H9 (cell line): ENCODE results near the gene TTLL1. TPM values are rescaled to one million over a fixed set of nuclear protein-coding genes. Genes with fewer than 3 reads are reported as not detected.

Experiments
- DNase-seq: peaks from one replicate; pipeline ENCODE4 v3.0.0-alpha.2; 2017
- H2AFZ ChIP-seq: one replicate; pipeline ENCODE4 v1.6.1; 2013; ENCODE audit warnings: mild to moderate bottlenecking, low read length, control low read depth, moderate library complexity
- H2AK5ac ChIP-seq: 2 replicates; pipeline ENCODE4 v1.6.1; 2013; ENCODE audit warnings: low read length, control low read depth, mixed read lengths; ENCODE audit not compliant: insufficient read length
- H2BK120ac ChIP-seq: one replicate; pipeline ENCODE4 v1.6.1; 2013; ENCODE audit warnings: low read depth, mild to moderate bottlenecking, low read length, control low read depth, inconsistent platforms; ENCODE audit not compliant: poor library complexity, severe bottlenecking
- H2BK12ac ChIP-seq: 2 replicates; pipeline ENCODE4 v1.6.1; 2013; ENCODE audit warnings: low read length, control low read depth, mixed read lengths, low read depth; ENCODE audit not compliant: insufficient read length
- H2BK15ac ChIP-seq: 2 replicates; pipeline ENCODE4 v1.6.1; 2013; ENCODE audit warnings: low read depth, low read length, control low read depth
- H2BK20ac ChIP-seq: one replicate; pipeline ENCODE4 v1.6.1; 2013; ENCODE audit warnings: low read depth, mild to moderate bottlenecking, low read length, control low read depth, inconsistent platforms; ENCODE audit not compliant: poor library complexity, severe bottlenecking
- H2BK5ac ChIP-seq: 2 replicates; pipeline ENCODE4 v1.6.1; 2013; ENCODE audit warnings: low read length, control low read depth, mixed read lengths; ENCODE audit not compliant: insufficient read length
- H3K14ac ChIP-seq: 2 replicates; pipeline ENCODE4 v1.6.1; 2013; ENCODE audit warnings: low read length, control low read depth; ENCODE audit not compliant: insufficient read depth
- H3K18ac ChIP-seq: 2 replicates; pipeline ENCODE4 v1.6.1; 2013; ENCODE audit warnings: low read depth, mild to moderate bottlenecking, mixed read lengths, low read length, control low read depth; ENCODE audit not compliant: insufficient read length
- H3K23ac ChIP-seq: 2 replicates; pipeline ENCODE4 v1.6.1; 2013; ENCODE audit warnings: low read length, control low read depth, mixed read lengths, low read depth; ENCODE audit not compliant: insufficient read length
- H3K23me2 ChIP-seq: 2 replicates; pipeline ENCODE4 v1.6.1; 2013; ENCODE audit warnings: low read depth, mild to moderate bottlenecking, mixed read lengths, low read length, control low read depth; ENCODE audit not compliant: insufficient read length, poor library complexity, severe bottlenecking
- H3K27ac ChIP-seq: 2 replicates; pipeline ENCODE4 v1.5.1; 2013; ENCODE audit warnings: low read length, control low read depth, mixed read lengths, low read depth; ENCODE audit not compliant: insufficient read length
- H3K27me3 ChIP-seq: 2 replicates; pipeline ENCODE4 v1.6.1; 2013; ENCODE audit warnings: low read length, control low read depth, inconsistent platforms; ENCODE audit not compliant: insufficient read depth
- H3K4ac ChIP-seq: 2 replicates; pipeline ENCODE4 v1.6.1; 2013; ENCODE audit warnings: low read depth, mild to moderate bottlenecking, control low read depth, inconsistent platforms, low read length, moderate library complexity
- H3K4me1 ChIP-seq: 2 replicates; pipeline ENCODE4 v1.6.1; 2013; ENCODE audit warnings: low read length, control low read depth, inconsistent platforms; ENCODE audit not compliant: insufficient read depth
- H3K4me2 ChIP-seq: 2 replicates; pipeline ENCODE4 v1.6.1; 2013; ENCODE audit warnings: low read length, control low read depth, mixed read lengths; ENCODE audit not compliant: insufficient read length, insufficient read depth
- H3K56ac ChIP-seq: 2 replicates; pipeline ENCODE4 v1.6.1; 2013; ENCODE audit warnings: low read depth, mild to moderate bottlenecking, mixed read lengths, low read length, control low read depth; ENCODE audit not compliant: insufficient read length
- H3K79me1 ChIP-seq: 2 replicates; pipeline ENCODE4 v1.6.1; 2013; ENCODE audit warnings: low read depth, mild to moderate bottlenecking, moderate library complexity, low read length, control low read depth, inconsistent platforms; ENCODE audit not compliant: insufficient read depth, poor library complexity, severe bottlenecking
- H3K79me2 ChIP-seq: 2 replicates; pipeline ENCODE4 v1.6.1; 2013; ENCODE audit warnings: low read length, control low read depth, inconsistent platforms; ENCODE audit not compliant: insufficient read depth
- H3K9ac ChIP-seq: 2 replicates; pipeline ENCODE4 v1.6.1; 2013; ENCODE audit warnings: low read length, control low read depth, mixed read lengths; ENCODE audit not compliant: insufficient read length; ENCODE audit errors: extremely low read depth
- H3K9me3 ChIP-seq: one replicate; pipeline ENCODE4 v1.6.1; 2013; ENCODE audit warnings: low read depth, low read length, inconsistent platforms; ENCODE audit not compliant: control insufficient read depth
- H3T11ph ChIP-seq: one replicate; pipeline ENCODE4 v1.6.1; 2013; ENCODE audit warnings: mild to moderate bottlenecking, low read length, control low read depth, inconsistent platforms
- H4K20me1 ChIP-seq: one replicate; pipeline ENCODE4 v1.6.1; 2013; ENCODE audit not compliant: control insufficient read depth, insufficient read length, insufficient read depth
- H4K5ac ChIP-seq: 2 replicates; pipeline ENCODE4 v1.6.1; 2013; ENCODE audit warnings: low read depth, mild to moderate bottlenecking, mixed read lengths, low read length, control low read depth; ENCODE audit not compliant: insufficient read length
- H4K8ac ChIP-seq: replicated peaks from 2 replicates; pipeline ENCODE4 v1.6.1; 2013; ENCODE audit warnings: low read length, control low read depth, mixed read lengths, low read depth; ENCODE audit not compliant: insufficient read length
- H4K91ac ChIP-seq: 2 replicates; pipeline ENCODE4 v1.6.1; 2013; ENCODE audit warnings: low read depth, mild to moderate bottlenecking, moderate library complexity, mixed read lengths, low read length, control low read depth; ENCODE audit not compliant: insufficient read length
- H3K27ac Mint-ChIP-seq, 3 experiments: 2 replicates in 2 of 3; 3 replicates in 1 of 3; pipeline ENCODE4 v1.8.0; 2020 to 2021; ENCODE audit warnings: mixed read lengths in 3 of 3, mild to moderate bottlenecking in 1 of 3, moderate library complexity in 1 of 3
- H3K27me3 Mint-ChIP-seq: 2 replicates; pipeline ENCODE4 v1.8.0; 2021; ENCODE audit warnings: low read depth, mild to moderate bottlenecking, moderate library complexity, mixed read lengths
- H3K36me3 Mint-ChIP-seq, 3 experiments: 2 replicates in 2 of 3; 3 replicates in 1 of 3; pipeline ENCODE4 v1.8.0; 2020 to 2021; ENCODE audit warnings: low read depth in 3 of 3, mixed read lengths in 3 of 3; ENCODE audit not compliant: insufficient read depth in 1 of 3
- H3K4me1 Mint-ChIP-seq, 2 experiments: 2 replicates each; pipeline ENCODE4 v1.8.0; 2020; ENCODE audit warnings: mixed read lengths in 2 of 2
- H3K4me3 Mint-ChIP-seq, 2 experiments: 2 replicates in 1 of 2; 3 replicates in 1 of 2; pipeline ENCODE4 v1.8.0; 2020 to 2021; ENCODE audit warnings: mild to moderate bottlenecking in 2 of 2, mixed read lengths in 2 of 2, moderate library complexity in 1 of 2
- H3K9me3 Mint-ChIP-seq, 2 experiments: 2 replicates in 1 of 2; 3 replicates in 1 of 2; pipeline ENCODE4 v1.8.0; 2020; ENCODE audit warnings: mild to moderate bottlenecking in 2 of 2, mixed read lengths in 2 of 2, moderate library complexity in 1 of 2
- CTCF ChIP-seq: fragments of 200-600 bp; sonication (generic); conservative IDR thresholded peaks from 3 replicates; pipeline ENCODE4 v1.8.0; 2021; ENCODE audit warnings: antibody characterized with exemption, mild to moderate bottlenecking
- WGBS: extraction: QIAGEN DNeasy Blood & Tissue Kit; methylation state at CpG from one replicate; pipeline ENCODE4 v1.1.7; 2013; ENCODE audit warnings: missing lambda C conversion rate, low lambda C conversion rate, mixed read lengths; ENCODE audit not compliant: insufficient read length; ENCODE audit errors: extremely low coverage; 5-methylcytosine and 5-hydroxymethylcytosine counted together
- total RNA-seq: library from RNA; stranded (reverse); gene quantifications from 2 replicates; pipeline ENCODE4 v1.2.1, GENCODE V29; 2021

Gene TTLL1
- total RNA-seq, 1 experiment from 2014 or later = 4.1 TPM

GRCh38 chr22:43004362-43005035 is 84.7 kb downstream of the TTLL1 start:
- Histone ChIP-seq H3K18ac (no peak overlapping the region), H3K14ac (no peak overlapping the region), H3K79me1 (peaks cover 3% of the 10 kb centered on the region), H4K8ac (no peak overlapping the region), H3T11ph (no peak overlapping the region), H4K91ac (no peak overlapping the region), H3K27me3 (no peaks in the 10 kb centered on the region), H2BK120ac (no peak overlapping the region), H3K9me3 (no peaks in the 10 kb centered on the region), H2BK20ac (no peak overlapping the region), H4K5ac (no peak overlapping the region), H3K23ac (no peak overlapping the region), H3K27ac (no peak overlapping the region), H3K79me2 (peaks cover 43% of the 10 kb centered on the region; the same call in 1 of the 2 replicates), H3K4me1 (peaks cover 8% of the 10 kb centered on the region; the same call in 1 of the 2 replicates), H4K20me1 (no peaks in the 10 kb centered on the region), H2AFZ (no peak overlapping the region), H2BK15ac (no peak overlapping the region), H3K4ac (no peak overlapping the region), H2BK12ac (no peak overlapping the region), H2AK5ac (no peak overlapping the region), H3K4me2 (no peak overlapping the region), H3K9ac (no peak overlapping the region), H3K23me2 (no peaks in the 10 kb centered on the region), H3K56ac (no peak overlapping the region), H2BK5ac (no peak overlapping the region)
- WGBS = no CpG with 5 or more reads among the region's 13 CpGs
- Mint-ChIP-seq H3K9me3 (no peaks in the 10 kb centered on the region), H3K27ac (peak overlapping the region in 2 of 3 experiments; percentile 52 to 80; a peak in 4 of 7 replicates), H3K4me1 (peaks cover 73 to 79% of the 10 kb centered on the region in 2 experiments), H3K27me3 (no peaks in the 10 kb centered on the region), H3K36me3 (peaks cover 4 to 10% (median 4%) of the 10 kb centered on the region in 3 experiments), H3K4me3 (no peak overlapping the region)
- TF ChIP-seq CTCF = no peak
- DNase-seq = no peak
